SHP77 (cell line): ENCODE results near the gene TLX1.

Experiments used
- DNase-seq, 2 experiments: peaks; one replicate each; lab custom pipeline; 2025; lab: John Stamatoyannopoulos, UW

TLX1 gene

GRCh38 chr10:101112799-101113594 is 18.1 kb upstream of the TLX1 start:
- DNase-seq = no peak

- no peak for DNase-seq
These were observed 17.2 kb upstream of the TLX1 start for GRCh38 chr10:101113890-101114403.

- DNase-seq = no peak
These were observed 16.5 kb upstream of the TLX1 start for GRCh38 chr10:101114646-101115045.

GRCh38 chr10:101116754-101117153 is 14.3 kb upstream of the TLX1 start:
- no peak for DNase-seq

GRCh38 chr10:101118031-101118430 is 13.1 kb upstream of the TLX1 start:
- DNase-seq = no peak

- no peak for DNase-seq
These were observed 10.6 kb upstream of the TLX1 start for GRCh38 chr10:101120520-101120883.

- DNase-seq = no peak
These were observed 10.0 kb upstream of the TLX1 start for GRCh38 chr10:101120884-101121653.

- DNase-seq = no peak
These were observed 9.5 kb upstream of the TLX1 start for GRCh38 chr10:101121654-101122031.

- DNase-seq = no peak
These were observed 8.6 kb upstream of the TLX1 start for GRCh38 chr10:101122270-101123084.

GRCh38 chr10:101123085-101123814 is 7.8 kb upstream of the TLX1 start:
- no peak for DNase-seq

- no peak for DNase-seq
These were observed 7.1 kb upstream of the TLX1 start for GRCh38 chr10:101123815-101124617.

GRCh38 chr10:101124933-101125332 is 6.2 kb upstream of the TLX1 start:
- no peak for DNase-seq

- no peak for DNase-seq
These were observed 4.1 kb upstream of the TLX1 start for GRCh38 chr10:101126684-101127628.

GRCh38 chr10:101130141-101130540 is 959 bp upstream of the TLX1 start:
- DNase-seq = no peak

GRCh38 chr10:101131962-101132635 is 999 bp downstream of the TLX1 start:
- DNase-seq = no peak

- DNase-seq = no peak
These were observed 1.8 kb downstream of the TLX1 start for GRCh38 chr10:101132636-101133473.

- DNase-seq = no peak
These were observed 2.6 kb downstream of the TLX1 start for GRCh38 chr10:101133489-101134298.
